H1 (cell line): ENCODE measurements around the gene IQSEC3. TPM values are rescaled to one million over a fixed set of nuclear protein-coding genes. Genes with fewer than 3 reads are reported as not detected.

Experiments used
- CTCF ChIA-PET: fragments of 300-600 bp; sonication (Branson Sonifier 250); formaldehyde crosslinking; loops from one replicate; lab custom pipeline; 2021; ENCODE audit not compliant: partially characterized antibody; lab: Charles Lee
- POLR2A ChIA-PET: fragments of 300-600 bp; sonication (Branson Sonifier 250); formaldehyde crosslinking; loops from one replicate; lab custom pipeline; 2021; ENCODE audit warnings: inconsistent platforms; ENCODE audit not compliant: partially characterized antibody; lab: Charles Lee
- DNase-seq, 2 experiments: peaks; one replicate each; pipeline versions ENCODE4 v3.0.0 to v3.0.0-alpha.2; 2010 to 2022; ENCODE audit warnings: low spot score in 2 of 2, low read depth in 1 of 2, mixed read lengths in 1 of 2
- FAIRE-seq: peaks from 2 replicates; lab custom pipeline; 2011; peaks lifted over from hg19 to GRCh38; lab: Jason Lieb, UNC
- H2AFZ ChIP-seq: 2 replicates; pipeline ENCODE4 v1.8.1; 2012; ENCODE audit warnings: low read length, inconsistent platforms
- H2AK5ac ChIP-seq: 2 replicates; pipeline ENCODE4 v1.6.1; 2013; ENCODE audit warnings: low read depth, low read length
- H2BK120ac ChIP-seq: replicated peaks from 2 replicates; pipeline ENCODE3; 2013; ENCODE audit warnings: low read depth, low read length, inconsistent platforms
- H2BK12ac ChIP-seq: 2 replicates; pipeline ENCODE4 v1.6.1; 2013; ENCODE audit warnings: low read depth, low read length
- H2BK15ac ChIP-seq: 2 replicates; pipeline ENCODE4 v1.6.1; 2013; ENCODE audit warnings: low read length
- H2BK20ac ChIP-seq: 2 replicates; pipeline ENCODE4 v1.6.1; 2013; ENCODE audit warnings: low read length
- H2BK5ac ChIP-seq: 2 replicates; pipeline ENCODE4 v1.6.1; 2013; ENCODE audit warnings: low read depth, low read length
- H3K14ac ChIP-seq: 2 replicates; pipeline ENCODE4 v1.6.1; 2013; ENCODE audit warnings: inconsistent platforms; ENCODE audit not compliant: insufficient read length
- H3K18ac ChIP-seq: 2 replicates; pipeline ENCODE4 v1.6.1; 2013; ENCODE audit warnings: low read length; ENCODE audit errors: extremely low read depth
- H3K23ac ChIP-seq: 2 replicates; pipeline ENCODE4 v1.6.1; 2013; ENCODE audit warnings: inconsistent platforms; ENCODE audit not compliant: insufficient read length
- H3K23me2 ChIP-seq: 2 replicates; pipeline ENCODE4 v1.6.1; 2013; ENCODE audit warnings: low read depth, low read length
- H3K27ac ChIP-seq: 2 replicates; pipeline ENCODE4 v1.6.1; 2011; ENCODE audit warnings: low read depth, low read length, inconsistent platforms
- H3K27me3 ChIP-seq, 4 experiments: replicated peaks in 1 of 4; 1 replicate in 1 of 4; 2 replicates in 3 of 4; pipeline versions ENCODE4 v1.6.1 to v1.8.1; 2011 to 2013; ENCODE audit warnings: low read length in 3 of 4, mild to moderate bottlenecking in 3 of 4, inconsistent platforms in 2 of 4, mixed read lengths in 2 of 4, moderate library complexity in 1 of 4; ENCODE audit not compliant: control insufficient read depth in 3 of 4, insufficient read depth in 3 of 4; ENCODE audit errors: extremely low read depth in 1 of 4
- H3K36me3 ChIP-seq, 4 experiments: 2 replicates each; pipeline versions ENCODE4 v1.6.1 to v1.8.1; 2011 to 2013; ENCODE audit warnings: mild to moderate bottlenecking in 4 of 4, low read length in 3 of 4, moderate library complexity in 2 of 4, control low read depth in 1 of 4, inconsistent platforms in 1 of 4; ENCODE audit not compliant: insufficient read depth in 4 of 4, control insufficient read depth in 2 of 4
- H3K4ac ChIP-seq: replicated peaks from 2 replicates; pipeline ENCODE3; 2013; ENCODE audit warnings: low read length, low read depth, mixed read lengths, inconsistent platforms; ENCODE audit not compliant: insufficient read length
- H3K4me1 ChIP-seq, 4 experiments: replicated peaks in 1 of 4; 1 replicate in 1 of 4; 2 replicates in 3 of 4; pipeline versions ENCODE4 v1.6.1 to v1.8.1; 2011 to 2013; ENCODE audit warnings: low read length in 3 of 4, inconsistent platforms in 2 of 4, mixed read lengths in 1 of 4; ENCODE audit not compliant: insufficient read depth in 4 of 4, control insufficient read depth in 3 of 4
- H3K4me2 ChIP-seq, 2 experiments: 2 replicates each; pipeline versions ENCODE4 v1.6.1 to v1.8.1; 2011 to 2013; ENCODE audit warnings: low read depth in 2 of 2, low read length in 2 of 2, control low read depth in 1 of 2, inconsistent platforms in 1 of 2, mild to moderate bottlenecking in 1 of 2; ENCODE audit not compliant: insufficient read depth in 1 of 2
- H3K4me3 ChIP-seq, 4 experiments: fragments of 200-600, 300-600 bp in 1 of 4; sonication (generic), shearing (Covaris generic), sonication (Bioruptor Twin) in 1 of 4; 2 replicates each; pipeline versions ENCODE4 v1.5.1 to v1.8.1; 2011 to 2016; ENCODE audit warnings: low read length in 4 of 4, low read depth in 3 of 4, control low read depth in 2 of 4, inconsistent platforms in 2 of 4, mild to moderate bottlenecking in 2 of 4, mixed read lengths in 1 of 4, moderate library complexity in 1 of 4; ENCODE audit not compliant: insufficient read depth in 2 of 4; ENCODE audit errors: extremely low read depth in 1 of 4
- H3K56ac ChIP-seq: replicated peaks from 2 replicates; pipeline ENCODE3; 2013; ENCODE audit warnings: low read depth, mild to moderate bottlenecking, mixed read lengths, low read length, inconsistent platforms; ENCODE audit not compliant: insufficient read length
- H3K79me1 ChIP-seq: 2 replicates; pipeline ENCODE4 v1.6.1; 2013; ENCODE audit warnings: low read depth, low read length, control low read depth
- H3K79me2 ChIP-seq, 2 experiments: 2 replicates each; pipeline versions ENCODE4 v1.6.1 to v1.8.1; 2012 to 2013; ENCODE audit warnings: low read length in 2 of 2, mild to moderate bottlenecking in 2 of 2, inconsistent platforms in 1 of 2; ENCODE audit not compliant: insufficient read depth in 2 of 2, control insufficient read depth in 1 of 2
- H3K9ac ChIP-seq, 4 experiments: replicated peaks in 1 of 4; 1 replicate in 1 of 4; 2 replicates in 3 of 4; pipeline versions ENCODE4 v1.6.1 to v1.8.1; 2011 to 2013; ENCODE audit warnings: low read depth in 3 of 4, low read length in 3 of 4, control low read depth in 2 of 4, mild to moderate bottlenecking in 2 of 4, moderate library complexity in 2 of 4, inconsistent platforms in 1 of 4; ENCODE audit errors: extremely low read depth in 1 of 4
- H3K9me3 ChIP-seq, 2 experiments: 2 replicates each; pipeline versions ENCODE4 v1.6.1 to v1.8.1; 2012 to 2013; ENCODE audit warnings: mild to moderate bottlenecking in 2 of 2, moderate library complexity in 2 of 2, control low read depth in 1 of 2, inconsistent platforms in 1 of 2, low read depth in 1 of 2, low read length in 1 of 2, mixed read lengths in 1 of 2; ENCODE audit not compliant: insufficient read depth in 2 of 2
- H4K20me1 ChIP-seq, 2 experiments: replicated peaks in 1 of 2; 2 replicates each; pipeline versions ENCODE3 to v1.8.1; 2011 to 2013; ENCODE audit warnings: inconsistent platforms in 2 of 2, low read length in 2 of 2, mild to moderate bottlenecking in 1 of 2; ENCODE audit not compliant: insufficient read depth in 2 of 2, control insufficient read depth in 1 of 2
- H4K5ac ChIP-seq: 2 replicates; pipeline ENCODE4 v1.6.1; 2013; ENCODE audit warnings: low read length, low read depth, mixed read lengths, inconsistent platforms; ENCODE audit not compliant: insufficient read length
- H4K8ac ChIP-seq: 2 replicates; pipeline ENCODE4 v1.8.0; 2013; ENCODE audit warnings: mild to moderate bottlenecking, moderate library complexity, low read length, inconsistent platforms; ENCODE audit not compliant: insufficient read depth; ENCODE audit errors: extremely low read depth
- H4K91ac ChIP-seq: replicated peaks from 2 replicates; pipeline ENCODE3; 2013; ENCODE audit warnings: low read length, mixed read lengths, inconsistent platforms; ENCODE audit not compliant: insufficient read length
- ATF2 ChIP-seq: IDR thresholded peaks from 2 replicates; pipeline ENCODE4 v1.6.1; 2012; ENCODE audit warnings: low read length, inconsistent platforms
- CBX8 ChIP-seq: fragments of 300-800, 300-1000 bp; sonication (generic); IDR thresholded peaks from 2 replicates; pipeline ENCODE4 v1.7.1; 2016; ENCODE audit warnings: low read depth, low read length, borderline replicate concordance
- CHD1 ChIP-seq: IDR thresholded peaks from 2 replicates; pipeline ENCODE4 v1.6.1; 2012; ENCODE audit warnings: low read depth, low read length, improper control_type of control experiment
- CREB1 ChIP-seq: IDR thresholded peaks from 2 replicates; pipeline ENCODE4 v1.6.1; 2012; ENCODE audit warnings: inconsistent platforms
- CTBP2 ChIP-seq: IDR thresholded peaks from 2 replicates; pipeline ENCODE4 v1.7.0; 2011; ENCODE audit warnings: borderline replicate concordance, mild to moderate bottlenecking, moderate library complexity, mixed read lengths, low read length; ENCODE audit not compliant: insufficient read depth, insufficient read length
- GABPA ChIP-seq: IDR thresholded peaks from 2 replicates; pipeline ENCODE4 v1.6.1; 2011; ENCODE audit warnings: mild to moderate bottlenecking, low read length, moderate library complexity, borderline replicate concordance; ENCODE audit not compliant: insufficient read depth
- KDM1A ChIP-seq: fragments of 200-600, 300-600 bp; sonication (generic); IDR thresholded peaks from 2 replicates; pipeline ENCODE4 v1.7.1; 2016; ENCODE audit warnings: mild to moderate bottlenecking, low read length, borderline replicate concordance
- PHF8 ChIP-seq: fragments of 200-600 bp; sonication (generic); conservative IDR thresholded peaks from 2 replicates; pipeline ENCODE4 v1.7.1; 2012; ENCODE audit warnings: low read depth, mild to moderate bottlenecking, inconsistent platforms, low read length, moderate library complexity
- POLR2A ChIP-seq, 2 experiments: IDR thresholded peaks; 1 replicate in 1 of 2; 2 replicates in 1 of 2; pipeline ENCODE4 v1.6.1; 2011; ENCODE audit warnings: low read depth in 2 of 2, low read length in 2 of 2, mild to moderate bottlenecking in 2 of 2; ENCODE audit errors: control extremely low read depth in 1 of 2
- SP2 ChIP-seq: IDR thresholded peaks from 2 replicates; pipeline ENCODE4 v1.6.1; 2012; ENCODE audit warnings: mild to moderate bottlenecking, low read length, inconsistent platforms
- SUZ12 ChIP-seq: fragments of 200-600 bp; sonication (generic); IDR thresholded peaks from 2 replicates; pipeline ENCODE4 v1.6.1; 2012; ENCODE audit warnings: mild to moderate bottlenecking, inconsistent platforms, low read length, moderate library complexity, mixed read lengths
- ZNF274 ChIP-seq: IDR thresholded peaks from 2 replicates; pipeline ENCODE4 v1.7.0; 2012; ENCODE audit warnings: low read length, borderline replicate concordance; ENCODE audit errors: extremely low read depth
- WGBS, 2 experiments: shearing (Covaris generic) in 1 of 2; methylation state at CpG; one replicate each; pipeline versions ENCODE4 v1.1.6 to v1.1.7; 2013 to 2015; ENCODE audit warnings: low lambda C conversion rate in 2 of 2, mixed read lengths in 2 of 2, inconsistent platforms in 1 of 2, low coverage in 1 of 2, missing lambda C conversion rate in 1 of 2; ENCODE audit not compliant: insufficient replicate concordance in 2 of 2, insufficient coverage in 1 of 2, insufficient read length in 1 of 2; ENCODE audit errors: extremely low coverage in 1 of 2, missing lambda C conversion rate in 1 of 2; 5-methylcytosine and 5-hydroxymethylcytosine counted together
- polyA plus RNA-seq, 7 experiments: library from polyadenylated mRNA; depleted of rRNA in 3 of 7; stranded (reverse) in 5 of 7; unstranded in 2 of 7; fragments of >200 nt in 5 of 7; fragments of 200-250 nt in 2 of 7; gene quantifications; 1 replicate in 5 of 7; 2 replicates in 1 of 7; 4 replicates in 1 of 7; pipeline versions ENCODE4 v1.2.1 to v1.2.3, GENCODE V29; 2011 to 2013; ENCODE audit warnings: missing spikeins in 2 of 7, mixed read lengths in 2 of 7
- total RNA-seq: library from RNA; stranded (reverse); fragmentation: NEBNext Ultra II Directional; extraction: Animal tissue kit (Norgen Biotek cat#: 25700); gene quantifications from 2 replicates; pipeline ENCODE4 v1.2.1, GENCODE V29; 2021

Gene IQSEC3
- total and polyA plus RNA-seq, 2 of the 8 experiments (the other 6 are each of a cell fraction or from before 2014, with no cell fraction given): 1.2 to 3.1 TPM

GRCh38 chr12:172732-173161 is 106.2 kb downstream of the IQSEC3 start:
- CTCF ChIA-PET: interaction anchor here (0.9 to 6.6 kb wide), 8 partner anchors 7 to 66 kb away, joined by 3 to 63 read pairs (median 24); no protein-coding TSS in a partner anchor
- Histone ChIP-seq H3K4me3 (no peak overlapping the region), H3K4ac (no peak overlapping the region), H2AFZ (no peak overlapping the region), H3K27ac (no peak overlapping the region), H2AK5ac (no peak overlapping the region), H3K18ac (no peak overlapping the region), H4K20me1 (no peaks in the 10 kb centered on the region), H2BK120ac (no peak overlapping the region), H3K23ac (no peak overlapping the region), H3K79me1 (no peaks in the 10 kb centered on the region), H2BK15ac (no peak overlapping the region), H2BK5ac (no peak overlapping the region), H2BK12ac (no peak overlapping the region), H3K79me2 (no peaks in the 10 kb centered on the region), H3K9me3 (no peaks in the 10 kb centered on the region), H3K23me2 (no peaks in the 10 kb centered on the region), H3K4me1 (peaks cover 3 to 26% (median 20%) of the 10 kb centered on the region in 4 experiments), H3K36me3 (no peaks in the 10 kb centered on the region), H3K9ac (no peak overlapping the region), H3K4me2 (no peak overlapping the region), H3K56ac (no peak overlapping the region), H4K91ac (no peak overlapping the region), H2BK20ac (no peak overlapping the region), H4K5ac (no peak overlapping the region), H4K8ac (no peak overlapping the region; the same call in 1 of the 2 replicates), H3K14ac (no peak overlapping the region), H3K27me3 (peaks cover 0 to 3% (median 2%) of the 10 kb centered on the region in 4 experiments; a peak in 2 of 7 replicates)
- FAIRE-seq (no peak), DNase-seq (no peak)
- 89% methylated on average over 11 of the region's 15 CpGs; no CpG with 5 or more reads in 1 of the 2 experiments for WGBS, 2 experiments
- POLR2A ChIA-PET: interaction anchor here (0.6 to 1.7 kb wide), 6 partner anchors 13 to 50 kb away, joined by 3 to 6 read pairs (median 4); no protein-coding TSS in a partner anchor
- TF ChIP-seq POLR2A (IDR thresholded peaks at IDR 0.05; ENCODE audit: control extremely low read depth in 1 of 2, low read depth in 2 of 2, low read length in 2 of 2): no peak
- no peak for TF ChIP-seq CBX8
- TF ChIP-seq SP2: no peak
- no peak for TF ChIP-seq KDM1A
- no peak for TF ChIP-seq CTBP2
- no peak for TF ChIP-seq CHD1
- no peak for TF ChIP-seq ZNF274
- no peak for TF ChIP-seq PHF8
- no peak for TF ChIP-seq GABPA
- no peak for TF ChIP-seq CREB1
- no peak for TF ChIP-seq SUZ12
- TF ChIP-seq ATF2: no peak
